ENCODE results near the gene CMTM6.

DNA sequence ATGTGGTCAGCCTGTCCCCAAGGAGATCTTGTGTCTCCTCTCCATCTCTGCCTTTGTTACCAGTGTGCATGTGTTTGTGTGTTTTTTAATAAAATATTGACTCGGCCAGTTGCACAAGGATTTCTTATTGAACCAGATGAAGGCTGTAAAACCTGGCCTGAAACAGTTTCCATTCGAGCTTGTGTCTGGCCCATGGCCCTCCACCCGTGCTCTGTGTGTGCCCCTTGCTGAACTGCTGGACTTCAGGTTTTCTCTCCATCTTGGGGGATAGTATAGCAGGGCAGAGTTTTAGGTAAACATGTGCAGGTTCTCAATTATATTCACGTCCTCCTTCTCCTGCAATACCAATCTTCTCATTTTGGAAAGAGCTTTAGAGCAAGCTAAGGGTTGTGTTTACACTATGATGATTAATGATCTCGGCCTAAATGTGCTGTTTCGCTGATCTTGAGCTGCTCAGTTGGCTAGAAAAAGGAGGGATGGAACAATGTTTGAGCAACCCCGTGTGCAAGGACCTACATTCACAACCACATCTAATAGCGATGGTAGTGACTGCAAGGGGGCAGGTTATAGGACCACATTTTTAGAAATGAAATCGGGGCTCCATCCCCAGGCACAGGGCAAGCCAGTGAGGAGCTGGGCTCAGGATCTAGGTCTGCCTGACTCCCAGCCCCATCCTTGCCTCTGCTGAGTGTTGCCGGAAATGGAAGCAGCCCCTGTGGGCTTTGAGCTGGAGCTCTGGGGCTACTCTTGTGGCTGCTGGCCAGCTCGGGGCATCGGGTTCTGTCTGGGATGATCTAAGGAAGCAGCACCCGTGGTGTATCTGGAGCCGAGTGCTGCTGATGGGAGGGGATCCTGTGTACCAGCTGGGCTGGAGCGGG is 47.7 kb downstream of the CMTM6 start:
- TF ChIP-seq, protein P1, sequence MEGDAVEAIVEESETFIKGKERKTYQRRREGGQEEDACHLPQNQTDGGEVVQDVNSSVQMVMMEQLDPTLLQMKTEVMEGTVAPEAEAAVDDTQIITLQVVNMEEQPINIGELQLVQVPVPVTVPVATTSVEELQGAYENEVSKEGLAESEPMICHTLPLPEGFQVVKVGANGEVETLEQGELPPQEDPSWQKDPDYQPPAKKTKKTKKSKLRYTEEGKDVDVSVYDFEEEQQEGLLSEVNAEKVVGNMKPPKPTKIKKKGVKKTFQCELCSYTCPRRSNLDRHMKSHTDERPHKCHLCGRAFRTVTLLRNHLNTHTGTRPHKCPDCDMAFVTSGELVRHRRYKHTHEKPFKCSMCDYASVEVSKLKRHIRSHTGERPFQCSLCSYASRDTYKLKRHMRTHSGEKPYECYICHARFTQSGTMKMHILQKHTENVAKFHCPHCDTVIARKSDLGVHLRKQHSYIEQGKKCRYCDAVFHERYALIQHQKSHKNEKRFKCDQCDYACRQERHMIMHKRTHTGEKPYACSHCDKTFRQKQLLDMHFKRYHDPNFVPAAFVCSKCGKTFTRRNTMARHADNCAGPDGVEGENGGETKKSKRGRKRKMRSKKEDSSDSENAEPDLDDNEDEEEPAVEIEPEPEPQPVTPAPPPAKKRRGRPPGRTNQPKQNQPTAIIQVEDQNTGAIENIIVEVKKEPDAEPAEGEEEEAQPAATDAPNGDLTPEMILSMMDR (IDR thresholded peaks at IDR 0.05), result no peak
- TF ChIP-seq POLR2A (IDR thresholded peaks at IDR 0.05), result no peak
